HuH-7 (cell line): ENCODE results near the gene WWTR1.

Source experiments
- DNase-seq: peaks from one replicate; pipeline ENCODE4 v3.0.0; 2011; ENCODE audit warnings: low spot score

Gene WWTR1

GRCh38 chr3:149566292-149566975, 91.4 kb downstream of the WWTR1 start:
- no peak for DNase-seq

- no peak for DNase-seq
Measured at GRCh38 chr3:149564079-149564478, 93.7 kb downstream of the WWTR1 start.

GRCh38 chr3:149563114-149563513, 94.7 kb downstream of the WWTR1 start:
- DNase-seq, result no peak

- DNase-seq, result no peak
Measured at GRCh38 chr3:149560617-149561016, 97.2 kb downstream of the WWTR1 start.

- no peak for DNase-seq
Measured at GRCh38 chr3:149560001-149560400, 97.8 kb downstream of the WWTR1 start.

GRCh38 chr3:149559525-149559924, 98.3 kb downstream of the WWTR1 start:
- DNase-seq, result no peak

GRCh38 chr3:149555927-149556326, 101.9 kb downstream of the WWTR1 start:
- no peak for DNase-seq

GRCh38 chr3:149554826-149555225, 103.0 kb downstream of the WWTR1 start:
- DNase-seq, result no peak

GRCh38 chr3:149553781-149554451, 103.9 kb downstream of the WWTR1 start:
- DNase-seq, result no peak

- DNase-seq, result no peak
Measured at GRCh38 chr3:149552700-149553099, 105.1 kb downstream of the WWTR1 start.

GRCh38 chr3:149551500-149551899, 106.3 kb downstream of the WWTR1 start:
- DNase-seq, result no peak

- no peak for DNase-seq
Measured at GRCh38 chr3:149548669-149549065, 109.2 kb downstream of the WWTR1 start.

GRCh38 chr3:149547954-149548668, 109.7 kb downstream of the WWTR1 start:
- DNase-seq, result peak; percentile 26

GRCh38 chr3:149547413-149547812, 110.4 kb downstream of the WWTR1 start:
- DNase-seq, result no peak

GRCh38 chr3:149545049-149545448, 112.8 kb downstream of the WWTR1 start:
- DNase-seq, result no peak

GRCh38 chr3:149542375-149543312, 115.2 kb downstream of the WWTR1 start:
- DNase-seq, result no peak

- no peak for DNase-seq
Measured at GRCh38 chr3:149541091-149541491, 116.7 kb downstream of the WWTR1 start.

GRCh38 chr3:149538371-149538770, 119.5 kb downstream of the WWTR1 start:
- no peak for DNase-seq

GRCh38 chr3:149536429-149536828, 121.4 kb downstream of the WWTR1 start:
- no peak for DNase-seq

GRCh38 chr3:149535333-149535685, 122.5 kb downstream of the WWTR1 start:
- DNase-seq, result no peak

GRCh38 chr3:149534671-149535332, 123.0 kb downstream of the WWTR1 start:
- no peak for DNase-seq

- DNase-seq, result no peak
Measured at GRCh38 chr3:149534082-149534481, 123.7 kb downstream of the WWTR1 start.
